Panc1 (cell line): ENCODE results near the gene HERC3. TPM values are rescaled to one million over a fixed set of nuclear protein-coding genes. Genes with fewer than 3 reads are reported as not detected.

Experiments
- ATAC-seq: fragments of 200-7000 bp; cut with Tn5 transposase; 2 replicates; pipeline ENCODE4 v1.9.1; 2020; ENCODE audit warnings: mild to moderate bottlenecking, moderate library complexity
- BruUV-seq: library from RNA; stranded (reverse); fragments of 400-500 nt; replicated peaks from 2 replicates; lab custom pipeline; 2021; lab: Mats Ljungman, UMichigan
- CTCF ChIA-PET: fragments of 300-600 bp; sonication (Branson Sonifier 250); formaldehyde crosslinking; loops from one replicate; lab custom pipeline; 2022; ENCODE audit warnings: antibody characterized with exemption; lab: Charles Lee
- POLR2A ChIA-PET: fragments of 300-600 bp; sonication (Branson Sonifier 250); formaldehyde crosslinking; loops from one replicate; lab custom pipeline; 2022; ENCODE audit warnings: antibody characterized with exemption; lab: Charles Lee
- DNase-seq: peaks from one replicate; pipeline ENCODE4 v3.0.0-alpha.2; 2010; ENCODE audit warnings: low read depth, low spot score
- H3K27ac ChIP-seq: 2 replicates; pipeline ENCODE4 v1.5.1; 2011; ENCODE audit warnings: mild to moderate bottlenecking, low read length, inconsistent platforms
- H3K27me3 ChIP-seq: fragments of 200-500 bp; sonication (Bioruptor generic); 2 replicates; pipeline ENCODE4 v1.6.0; 2014; ENCODE audit warnings: low read length, inconsistent platforms; ENCODE audit not compliant: control insufficient read depth, insufficient read depth
- H3K36me3 ChIP-seq: fragments of 200-500 bp; sonication (Bioruptor generic); 2 replicates; pipeline ENCODE4 v1.5.1; 2014; ENCODE audit warnings: inconsistent platforms, mild to moderate bottlenecking, low read length, moderate library complexity; ENCODE audit not compliant: control insufficient read depth, insufficient read depth
- H3K4me1 ChIP-seq: 2 replicates; pipeline ENCODE4 v1.5.1; 2011; ENCODE audit warnings: inconsistent platforms, mild to moderate bottlenecking, low read length, moderate library complexity; ENCODE audit not compliant: control insufficient read depth, insufficient read depth
- H3K4me3 ChIP-seq, 2 experiments: 2 replicates each; pipeline ENCODE4 v1.5.1; 2011 to 2012; ENCODE audit warnings: low read depth in 2 of 2, low read length in 2 of 2, mild to moderate bottlenecking in 2 of 2, inconsistent platforms in 1 of 2, moderate library complexity in 1 of 2
- H3K9me3 ChIP-seq: fragments of 200-500 bp; sonication (Bioruptor generic); 2 replicates; pipeline ENCODE4 v1.5.1; 2014; ENCODE audit warnings: low read depth, mild to moderate bottlenecking, inconsistent platforms, low read length, moderate library complexity; ENCODE audit not compliant: control insufficient read depth, insufficient read depth
- POLR2AphosphoS5 ChIP-seq: IDR thresholded peaks from 2 replicates; pipeline ENCODE4 v1.6.1; 2012; ENCODE audit warnings: mild to moderate bottlenecking, low read depth, low read length, moderate library complexity
- SIN3A ChIP-seq: IDR thresholded peaks from 2 replicates; pipeline ENCODE4 v1.6.1; 2012; ENCODE audit warnings: low read depth, mild to moderate bottlenecking, low read length, moderate library complexity, borderline replicate concordance; ENCODE audit not compliant: insufficient read depth
- TCF7L2 ChIP-seq: IDR thresholded peaks from 2 replicates; pipeline ENCODE4 v1.6.1; 2011; ENCODE audit warnings: mild to moderate bottlenecking, low read depth, low read length, inconsistent platforms
- in situ Hi-C: cut with HindIII; loops from 2 replicates; pipeline ENCODE4 v1.10.0; 2016; ENCODE audit warnings: low sequenced_read_pairs, low pct_unique_long_range_greater_than_20kb
- intact Hi-C: fragments of 100-400 bp; cut with micrococcal nuclease; formaldehyde crosslinking; loops from one replicate; pipeline ENCODE4 v1.10.0; 2022; ENCODE audit not compliant: unreplicated experiment
- total RNA-seq: library from RNA; stranded (reverse); gene quantifications from one replicate; pipeline ENCODE4 v1.2.1, GENCODE V29; 2021; ENCODE audit not compliant: unreplicated experiment
- TF ChIP-seq, protein P1 (sequence below), 2 experiments: IDR thresholded peaks; 2 replicates each; pipeline ENCODE4 v1.6.1; 2011 to 2012; ENCODE audit warnings: low read depth in 2 of 2, control low read depth in 1 of 2, low read length in 1 of 2, mild to moderate bottlenecking in 1 of 2, moderate library complexity in 1 of 2; ENCODE audit not compliant: insufficient read depth in 1 of 2
- TF ChIP-seq, protein P2 (sequence below): fragments of 450-650 bp; IDR thresholded peaks from 2 replicates; pipeline ENCODE4 v1.5.1; 2017; ENCODE audit warnings: mild to moderate bottlenecking

HERC3 gene
- total RNA-seq, 1 experiment from 2014 or later = 1.1 TPM

DNA sequence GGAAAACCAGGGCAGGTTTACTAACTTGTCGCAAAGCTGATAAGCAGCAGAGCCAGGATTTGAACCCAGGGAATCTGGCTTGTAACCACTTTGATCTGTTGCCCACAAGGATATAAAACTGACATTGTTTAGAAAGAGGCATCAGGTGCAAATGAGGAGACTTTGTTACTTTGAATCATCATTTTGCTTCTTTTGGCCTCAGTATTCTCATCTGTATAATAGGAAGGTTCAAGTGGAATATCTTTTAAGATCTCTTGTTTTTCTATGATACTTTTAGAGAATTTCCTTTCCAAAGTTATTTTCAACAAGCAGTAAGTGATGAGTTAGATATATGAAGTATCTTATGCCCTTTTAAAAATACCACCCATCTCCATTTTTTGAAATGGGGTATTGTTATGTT lies 163.2 kb downstream of the HERC3 start:
- no peak for ATAC-seq
- Histone ChIP-seq H3K36me3 (no peaks in the 10 kb centered on the region), H3K4me3 (no peak overlapping the region), H3K27ac (no peak overlapping the region), H3K4me1 (no peaks in the 10 kb centered on the region), H3K27me3 (no peaks in the 10 kb centered on the region), H3K9me3 (no peaks in the 10 kb centered on the region)
- ChIA-PET CTCF (no interaction called here), POLR2A (no interaction called here)
- no TSS peak for BruUV-seq
- in situ Hi-C loops = no loop called here
- no peak for TF ChIP-seq SIN3A
- no peak for TF ChIP-seq POLR2AphosphoS5
- TF ChIP-seq, protein P1, sequence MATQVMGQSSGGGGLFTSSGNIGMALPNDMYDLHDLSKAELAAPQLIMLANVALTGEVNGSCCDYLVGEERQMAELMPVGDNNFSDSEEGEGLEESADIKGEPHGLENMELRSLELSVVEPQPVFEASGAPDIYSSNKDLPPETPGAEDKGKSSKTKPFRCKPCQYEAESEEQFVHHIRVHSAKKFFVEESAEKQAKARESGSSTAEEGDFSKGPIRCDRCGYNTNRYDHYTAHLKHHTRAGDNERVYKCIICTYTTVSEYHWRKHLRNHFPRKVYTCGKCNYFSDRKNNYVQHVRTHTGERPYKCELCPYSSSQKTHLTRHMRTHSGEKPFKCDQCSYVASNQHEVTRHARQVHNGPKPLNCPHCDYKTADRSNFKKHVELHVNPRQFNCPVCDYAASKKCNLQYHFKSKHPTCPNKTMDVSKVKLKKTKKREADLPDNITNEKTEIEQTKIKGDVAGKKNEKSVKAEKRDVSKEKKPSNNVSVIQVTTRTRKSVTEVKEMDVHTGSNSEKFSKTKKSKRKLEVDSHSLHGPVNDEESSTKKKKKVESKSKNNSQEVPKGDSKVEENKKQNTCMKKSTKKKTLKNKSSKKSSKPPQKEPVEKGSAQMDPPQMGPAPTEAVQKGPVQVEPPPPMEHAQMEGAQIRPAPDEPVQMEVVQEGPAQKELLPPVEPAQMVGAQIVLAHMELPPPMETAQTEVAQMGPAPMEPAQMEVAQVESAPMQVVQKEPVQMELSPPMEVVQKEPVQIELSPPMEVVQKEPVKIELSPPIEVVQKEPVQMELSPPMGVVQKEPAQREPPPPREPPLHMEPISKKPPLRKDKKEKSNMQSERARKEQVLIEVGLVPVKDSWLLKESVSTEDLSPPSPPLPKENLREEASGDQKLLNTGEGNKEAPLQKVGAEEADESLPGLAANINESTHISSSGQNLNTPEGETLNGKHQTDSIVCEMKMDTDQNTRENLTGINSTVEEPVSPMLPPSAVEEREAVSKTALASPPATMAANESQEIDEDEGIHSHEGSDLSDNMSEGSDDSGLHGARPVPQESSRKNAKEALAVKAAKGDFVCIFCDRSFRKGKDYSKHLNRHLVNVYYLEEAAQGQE (IDR thresholded peaks at IDR 0.05; ENCODE audit: insufficient read depth in 1 of 2, low read depth in 2 of 2, low read length in 1 of 2) = no peak
- TF ChIP-seq TCF7L2 = no peak
- TF ChIP-seq, protein P2, sequence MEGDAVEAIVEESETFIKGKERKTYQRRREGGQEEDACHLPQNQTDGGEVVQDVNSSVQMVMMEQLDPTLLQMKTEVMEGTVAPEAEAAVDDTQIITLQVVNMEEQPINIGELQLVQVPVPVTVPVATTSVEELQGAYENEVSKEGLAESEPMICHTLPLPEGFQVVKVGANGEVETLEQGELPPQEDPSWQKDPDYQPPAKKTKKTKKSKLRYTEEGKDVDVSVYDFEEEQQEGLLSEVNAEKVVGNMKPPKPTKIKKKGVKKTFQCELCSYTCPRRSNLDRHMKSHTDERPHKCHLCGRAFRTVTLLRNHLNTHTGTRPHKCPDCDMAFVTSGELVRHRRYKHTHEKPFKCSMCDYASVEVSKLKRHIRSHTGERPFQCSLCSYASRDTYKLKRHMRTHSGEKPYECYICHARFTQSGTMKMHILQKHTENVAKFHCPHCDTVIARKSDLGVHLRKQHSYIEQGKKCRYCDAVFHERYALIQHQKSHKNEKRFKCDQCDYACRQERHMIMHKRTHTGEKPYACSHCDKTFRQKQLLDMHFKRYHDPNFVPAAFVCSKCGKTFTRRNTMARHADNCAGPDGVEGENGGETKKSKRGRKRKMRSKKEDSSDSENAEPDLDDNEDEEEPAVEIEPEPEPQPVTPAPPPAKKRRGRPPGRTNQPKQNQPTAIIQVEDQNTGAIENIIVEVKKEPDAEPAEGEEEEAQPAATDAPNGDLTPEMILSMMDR = no peak
- DNase-seq = no peak
- intact Hi-C loops = no loop called here

DNA sequence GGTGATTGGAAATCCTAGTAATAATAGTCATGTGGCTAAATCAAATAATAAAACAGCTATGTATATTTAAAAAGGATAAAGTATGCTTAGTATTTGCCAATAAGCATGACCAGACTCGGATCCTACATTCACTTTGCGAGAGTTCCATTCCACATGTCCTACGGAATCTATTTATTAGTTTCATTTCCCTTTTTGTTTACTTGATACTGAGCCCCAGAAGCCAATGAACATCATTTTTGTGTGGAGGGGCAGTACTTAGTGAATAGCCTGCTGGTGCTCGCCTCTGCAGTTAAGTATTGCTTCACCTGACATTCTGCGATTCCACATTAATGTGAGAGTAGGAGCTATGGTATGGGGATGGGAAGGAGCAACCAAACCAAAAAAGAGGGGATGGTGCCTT lies 163.9 kb downstream of the HERC3 start:
- H3K36me3 ChIP-seq = no peaks in the 10 kb centered on the region
- ChIA-PET POLR2A (no interaction called here), CTCF (no interaction called here)
- no peaks in the 10 kb centered on the region for H3K27me3 ChIP-seq
- intact Hi-C loops = no loop called here
- no peak overlapping the region for H3K4me3 ChIP-seq
- TF ChIP-seq SIN3A (no peak), POLR2AphosphoS5 (no peak), TCF7L2 (no peak)
- TF ChIP-seq, protein P1 (IDR thresholded peaks at IDR 0.05; ENCODE audit: insufficient read depth in 1 of 2, low read depth in 2 of 2, low read length in 1 of 2) = no peak
- TF ChIP-seq, protein P2 = no peak
- no peak for ATAC-seq
- no peaks in the 10 kb centered on the region for H3K9me3 ChIP-seq
- H3K27ac ChIP-seq = no peak overlapping the region
- in situ Hi-C loops = no loop called here
- H3K4me1 ChIP-seq = no peaks in the 10 kb centered on the region
- BruUV-seq = no TSS peak
- DNase-seq = no peak
